NCI-H2029 (cell line): Measurements from ENCODE around the gene LIF.
"Not testable (repeated sequence)": the region's sequence is repeated elsewhere in the genome, so short reads cannot be mapped to it uniquely, and the experiment has no call there.

Source experiments
- DNase-seq: peaks from one replicate; lab custom pipeline; 2025; lab: John Stamatoyannopoulos, UW

Gene LIF

GRCh38 chr22:30224161-30224857 is 22.2 kb downstream of the LIF start:
- DNase-seq = no peak

- DNase-seq = no peak
Measured at GRCh38 chr22:30223303-30223702, 23.3 kb downstream of the LIF start.

DNA sequence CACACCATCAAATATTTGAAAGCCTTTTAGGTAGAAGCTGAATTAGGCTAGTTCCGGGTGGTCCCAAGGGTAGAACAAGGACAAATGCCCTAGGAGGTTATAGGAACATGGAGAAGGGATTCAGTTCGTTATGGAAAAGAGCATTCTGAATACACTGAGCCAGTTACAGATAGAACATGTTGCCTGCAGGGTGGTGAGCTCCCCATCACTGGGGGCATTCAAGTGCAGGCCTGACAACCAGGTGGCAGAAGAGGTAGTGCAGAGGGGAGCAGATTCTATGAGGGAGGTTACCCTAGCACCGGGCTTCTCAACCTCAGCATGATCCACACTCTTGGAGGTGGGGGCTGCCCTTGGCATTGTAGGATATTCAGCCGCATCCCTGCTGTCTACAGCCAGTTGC is 24.2 kb downstream of the LIF start:
- no peak for DNase-seq

DNA sequence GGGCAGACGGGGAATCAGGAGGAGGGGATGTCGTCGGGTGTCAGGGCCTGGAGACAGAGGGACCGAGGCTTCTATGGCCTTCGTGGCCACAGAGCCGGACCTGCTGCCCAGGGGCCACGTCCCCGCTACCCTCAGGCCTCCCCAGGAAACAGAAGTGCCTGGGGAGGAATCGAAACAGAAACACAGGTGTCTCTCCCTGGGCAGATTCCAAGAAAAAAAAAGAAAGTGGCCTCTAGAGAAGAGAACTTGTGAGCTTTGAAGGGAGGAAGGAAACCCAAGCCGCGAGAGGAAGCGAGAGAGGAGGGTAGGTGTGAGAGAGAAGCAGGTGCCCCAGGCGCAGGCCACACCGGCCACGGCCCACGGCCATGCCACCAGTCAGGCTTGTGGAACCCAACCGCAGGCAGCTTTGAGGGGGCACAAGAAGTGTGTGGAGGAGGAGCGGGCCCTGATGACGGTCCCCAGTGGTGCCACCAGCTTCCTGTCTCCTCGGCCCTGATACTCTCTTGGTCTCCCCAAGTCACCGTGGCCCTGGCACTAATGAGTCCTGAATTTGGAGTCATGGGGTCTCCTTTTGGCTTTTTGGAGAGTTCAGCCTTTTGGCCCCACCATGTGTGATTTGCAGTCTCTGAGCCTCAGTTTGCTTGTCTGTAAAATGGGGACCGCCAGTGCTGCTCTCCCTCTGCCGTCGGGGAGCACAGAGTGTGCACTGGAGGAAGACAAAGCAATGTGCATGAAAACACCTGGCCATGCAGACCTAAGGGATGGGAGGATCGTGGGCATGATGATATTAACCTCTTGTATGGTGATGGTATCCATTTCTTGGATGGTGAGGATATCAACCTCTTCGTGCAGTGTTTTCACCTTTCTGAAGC is 25.2 kb downstream of the LIF start:
- DNase-seq = no peak

- DNase-seq = no peak
Measured at GRCh38 chr22:30220338-30221012, 26.1 kb downstream of the LIF start.

GRCh38 chr22:30219668-30220278 is 26.8 kb downstream of the LIF start:
- no peak for DNase-seq

DNA sequence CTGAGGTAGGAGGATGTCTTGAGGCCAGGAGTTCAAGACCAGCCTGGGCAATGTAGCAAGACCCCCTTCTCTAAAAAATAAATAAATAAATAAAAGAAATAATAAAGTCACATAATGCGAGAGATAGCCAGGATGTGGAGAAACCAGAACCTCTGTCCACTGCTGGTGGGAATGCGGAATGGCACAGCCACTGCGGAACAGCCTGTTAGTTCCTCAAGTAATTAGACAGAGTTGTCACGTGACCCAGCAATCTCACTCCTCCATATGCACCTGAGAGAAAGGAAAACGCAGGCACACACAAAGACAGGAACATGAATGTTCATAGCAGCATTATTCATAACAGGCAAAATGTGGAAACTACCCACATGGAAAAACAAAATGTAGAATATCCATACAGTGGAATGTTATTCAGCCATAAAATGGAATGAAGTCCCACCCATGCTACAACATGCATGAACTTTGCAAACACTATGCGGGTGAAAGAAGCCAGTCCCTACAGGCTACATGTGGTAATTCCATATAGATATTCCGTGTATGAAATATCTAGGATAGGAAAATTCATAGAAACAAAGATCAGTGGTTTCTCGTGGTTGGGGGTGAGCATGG is 27.4 kb downstream of the LIF start:
- DNase-seq = no peak

DNA sequence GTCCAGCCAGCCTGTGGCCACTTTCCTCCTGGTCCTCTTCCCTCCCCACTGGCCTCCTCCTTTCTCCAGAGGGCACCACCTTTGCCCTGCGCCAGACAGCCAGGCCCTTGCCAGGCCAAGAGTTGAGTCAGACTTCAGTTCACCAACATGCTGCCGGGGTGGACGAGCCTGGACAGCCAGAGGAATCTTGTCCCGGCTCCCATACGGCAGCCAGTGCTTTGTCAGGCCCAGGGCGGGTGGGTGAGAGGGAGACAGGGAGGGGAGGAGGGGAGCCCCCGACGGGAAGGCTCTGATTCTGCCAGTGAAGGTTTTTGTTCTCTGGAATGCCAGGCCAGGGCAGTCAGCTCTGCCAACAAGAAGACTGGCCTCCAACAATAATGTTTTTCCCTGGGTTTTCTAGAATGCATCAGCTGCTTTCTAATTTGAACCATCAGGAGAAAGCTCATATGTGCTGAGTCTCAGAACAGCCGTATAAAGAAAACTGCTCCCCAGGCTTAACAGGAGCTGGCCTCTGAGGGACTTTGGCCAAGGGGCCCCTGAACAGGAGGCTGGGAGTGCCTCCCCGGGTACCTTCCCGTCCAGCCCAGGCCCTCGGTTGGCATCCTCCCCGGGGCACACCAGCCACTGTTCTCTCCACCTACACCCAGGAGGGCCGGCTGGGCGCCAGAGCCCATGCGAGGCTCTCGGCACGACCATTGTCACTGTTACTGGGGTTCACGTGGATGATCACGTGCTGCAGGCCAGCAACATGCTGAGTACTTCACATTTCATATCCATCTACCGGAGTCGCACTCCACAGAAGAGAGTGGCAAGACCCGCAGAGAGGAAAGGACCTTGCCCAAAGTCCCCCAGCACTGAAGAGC is 28.6 kb downstream of the LIF start:
- DNase-seq = no peak

DNA sequence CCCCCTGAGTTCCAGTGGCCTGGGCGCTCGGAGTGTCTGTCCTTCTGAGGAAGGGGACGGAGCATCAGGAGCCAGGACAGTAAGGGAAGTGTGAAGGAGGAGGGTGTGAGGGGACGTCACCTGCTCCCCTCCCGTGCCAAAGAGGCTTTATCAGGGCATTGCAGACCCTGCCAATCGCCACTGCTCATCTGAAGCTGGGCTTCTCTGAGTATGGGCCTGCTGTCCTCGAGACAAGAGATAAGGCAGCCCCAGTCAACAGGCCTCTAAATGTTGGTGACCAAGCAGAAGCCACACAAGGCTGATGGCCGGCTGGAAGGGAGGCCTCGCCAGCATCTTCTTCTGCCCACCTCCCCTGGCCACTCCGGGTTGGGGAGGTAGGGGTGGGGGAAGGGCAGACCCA is 29.8 kb downstream of the LIF start:
- no peak for DNase-seq

DNA sequence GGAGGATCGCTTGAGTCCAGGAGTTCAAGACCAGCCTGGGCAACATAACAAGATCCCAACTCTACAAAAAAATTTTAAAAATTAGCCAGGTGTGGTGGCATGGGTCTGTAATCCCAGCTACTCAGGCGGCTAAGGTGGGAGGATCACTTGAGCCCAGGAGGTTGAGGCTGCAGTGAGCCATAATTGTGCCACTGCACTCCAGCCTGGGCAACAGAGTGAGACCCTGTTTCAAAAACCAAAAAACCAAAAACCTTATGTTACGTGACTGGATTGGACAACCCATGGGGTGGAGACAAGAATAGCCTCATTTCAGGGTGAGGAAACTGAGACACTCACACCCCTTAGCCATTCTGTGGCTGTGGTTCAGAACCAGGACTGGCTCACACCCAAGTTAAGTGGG is 30.3 kb downstream of the LIF start:
- DNase-seq = not testable (repeated sequence)

GRCh38 chr22:30214703-30215407 is 31.7 kb downstream of the LIF start:
- peak; percentile 64 for DNase-seq

DNA sequence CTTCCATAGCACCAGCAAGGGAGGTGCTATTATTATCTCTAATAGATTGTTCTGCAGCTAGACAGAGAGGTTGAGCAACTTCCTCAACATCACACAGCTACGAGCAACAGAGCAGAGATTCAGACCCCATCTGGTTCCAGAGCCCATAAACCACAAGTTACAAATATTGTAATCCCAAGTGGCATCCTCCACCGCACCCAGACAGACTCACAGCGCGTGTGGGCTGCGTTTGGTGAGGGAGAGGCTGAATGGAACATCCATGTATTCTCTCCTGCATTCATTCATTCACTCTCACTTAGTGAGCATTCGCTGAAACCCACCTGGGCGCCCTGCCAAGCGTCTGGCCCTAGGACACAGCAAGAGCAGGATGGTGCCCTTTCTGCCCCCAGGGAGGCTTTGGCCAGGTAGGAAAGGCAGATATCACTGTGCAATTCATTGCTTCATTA is 33.5 kb downstream of the LIF start:
- DNase-seq = no peak

GRCh38 chr22:30212363-30212995 is 34.1 kb downstream of the LIF start:
- DNase-seq = peak; percentile 40

- DNase-seq = no peak
Measured at GRCh38 chr22:30211124-30211820, 35.3 kb downstream of the LIF start.

GRCh38 chr22:30210235-30210909 is 36.2 kb downstream of the LIF start:
- no peak for DNase-seq

DNA sequence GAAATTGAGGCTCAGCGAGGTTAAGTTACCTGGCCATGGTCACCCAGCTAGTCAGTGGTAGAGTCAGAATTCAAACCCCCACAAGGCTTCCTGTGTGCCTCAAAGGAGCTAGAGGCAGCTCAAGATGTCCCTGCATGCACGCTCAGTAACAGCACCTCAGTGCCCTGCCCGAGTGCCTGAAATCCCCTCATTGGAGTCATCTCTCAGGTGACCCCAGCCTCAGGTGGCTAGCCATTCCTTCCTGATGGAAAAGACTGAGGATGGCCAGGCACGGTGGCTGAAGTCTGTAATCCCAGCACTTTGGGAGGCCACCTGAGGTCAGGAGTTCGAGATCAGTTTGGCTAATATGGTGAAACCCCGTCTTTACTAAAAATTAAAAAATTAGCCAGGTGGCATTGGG is 36.9 kb downstream of the LIF start:
- no peak for DNase-seq

DNA sequence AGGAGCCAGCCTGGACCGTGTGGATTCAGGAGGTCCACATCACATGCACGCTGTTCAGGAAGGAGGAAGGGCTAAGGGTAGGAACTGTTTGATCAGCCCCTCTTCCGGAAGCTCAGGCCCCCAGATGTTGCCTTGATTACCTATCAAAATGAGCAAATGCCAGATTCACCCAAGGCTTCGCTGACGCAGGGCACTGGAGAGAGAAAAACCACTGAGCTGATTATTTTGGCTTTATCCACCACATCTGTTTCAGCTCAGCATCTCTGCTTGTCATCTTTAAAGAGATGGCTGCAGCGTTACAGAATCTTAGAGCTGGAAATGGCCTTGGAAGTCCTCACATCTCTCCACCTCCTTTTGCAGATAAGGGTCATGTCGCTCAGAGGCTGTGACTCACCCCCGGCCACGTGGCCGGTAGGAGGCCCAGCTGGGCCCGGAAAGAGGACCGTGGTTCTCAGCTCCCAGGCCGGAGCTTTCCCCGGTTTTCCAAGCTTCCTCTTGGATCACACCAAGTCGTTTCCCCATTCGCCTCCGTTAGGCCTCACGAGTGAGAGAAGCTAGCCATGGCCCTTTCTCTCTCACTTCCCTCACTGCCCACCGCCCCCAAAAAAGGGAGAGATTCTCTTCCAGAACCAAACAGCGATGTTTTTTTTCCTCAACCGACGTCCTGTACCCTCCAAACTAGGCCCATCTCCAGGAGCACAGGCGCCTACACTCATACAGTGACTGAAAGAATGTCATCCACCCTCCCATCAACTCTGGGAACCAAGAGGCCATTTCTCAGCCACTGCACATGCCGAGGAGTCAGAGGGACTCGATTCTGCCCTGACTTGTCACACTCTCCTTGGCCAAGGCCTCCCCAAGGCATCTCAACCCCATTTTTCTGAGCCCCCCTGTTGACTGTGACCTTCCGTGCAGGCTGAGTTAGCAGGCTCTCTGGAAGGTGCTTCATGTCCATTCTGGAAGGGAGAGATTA is 37.6 kb downstream of the LIF start:
- DNase-seq = no peak
